ENCODE measurements around the gene GRID1.

GRCh38 chr10:86003201-86003621 lies 363.4 kb downstream of the GRID1 start:
- TF ChIP-seq CTCF (IDR thresholded peaks at IDR 0.05 in 8 of 11, conservative IDR thresholded peaks at IDR 0.05 in 3 of 11) (no peak), POLR2A (IDR thresholded peaks at IDR 0.05) (no peak), POLR2AphosphoS5 (IDR thresholded peaks at IDR 0.05) (no peak)
